SH-SY5Y (cell line): Measurements from ENCODE around the gene CADPS2.

Experiments used
- GATA2 ChIP-seq: IDR thresholded peaks from 2 replicates; pipeline ENCODE4 v1.6.1; 2011; ENCODE audit warnings: mild to moderate bottlenecking, low read depth, low read length
- GATA3 ChIP-seq: IDR thresholded peaks from 2 replicates; pipeline ENCODE4 v1.6.1; 2011; ENCODE audit warnings: low read depth, mild to moderate bottlenecking, low read length, moderate library complexity

The CADPS2 gene

DNA sequence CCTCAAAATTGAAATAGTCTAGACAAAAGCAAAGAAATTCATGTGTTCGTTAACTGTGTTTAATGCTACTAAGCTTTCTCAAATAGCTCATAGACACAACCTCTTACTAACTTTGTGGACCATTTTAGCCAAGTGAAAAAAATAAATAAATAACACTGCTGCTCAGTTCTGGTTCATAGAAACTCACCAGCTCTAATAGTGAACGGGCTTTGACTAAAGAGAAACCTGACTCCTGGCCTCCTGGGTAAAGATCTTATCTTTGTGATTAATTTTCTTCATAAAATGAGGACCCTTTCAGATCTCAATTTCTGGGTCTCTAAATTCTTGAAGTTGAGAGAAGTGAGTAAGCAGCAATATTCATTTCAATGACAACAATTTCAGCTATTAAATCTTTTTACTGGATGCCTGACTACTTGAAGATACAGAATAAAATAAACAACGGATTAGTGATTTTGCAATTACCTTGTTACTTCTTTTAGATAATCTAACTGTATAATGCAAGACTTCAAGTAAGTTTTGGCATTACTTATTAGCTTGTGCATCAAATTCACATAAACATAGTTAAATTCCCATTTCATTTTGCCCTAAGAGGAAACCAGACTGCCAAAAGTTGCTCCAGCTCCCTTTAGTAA lies 3.1 kb downstream of the CADPS2 start:
- TF ChIP-seq GATA3, result no peak
- TF ChIP-seq GATA2, result no peak

DNA sequence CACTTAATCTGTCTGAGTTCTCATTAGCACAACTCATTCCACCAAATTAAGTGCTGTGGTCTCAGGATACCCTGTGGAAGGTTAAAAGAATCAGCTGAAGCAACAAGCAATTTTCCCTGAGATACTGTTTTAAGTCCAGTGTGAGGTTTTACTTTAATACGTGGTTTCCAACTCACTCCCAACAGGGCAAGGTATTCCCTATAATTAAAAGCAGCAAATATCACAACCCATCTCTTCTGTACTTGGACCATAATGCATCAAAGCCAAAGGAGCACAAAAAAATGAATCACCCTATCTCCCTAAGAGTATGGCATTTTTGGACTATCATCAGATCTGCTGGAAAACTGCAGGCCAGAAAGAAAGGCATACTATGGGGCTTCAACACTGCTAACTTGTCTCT lies 4.9 kb downstream of the CADPS2 start:
- TF ChIP-seq GATA2, result no peak
- TF ChIP-seq GATA3, result no peak

DNA sequence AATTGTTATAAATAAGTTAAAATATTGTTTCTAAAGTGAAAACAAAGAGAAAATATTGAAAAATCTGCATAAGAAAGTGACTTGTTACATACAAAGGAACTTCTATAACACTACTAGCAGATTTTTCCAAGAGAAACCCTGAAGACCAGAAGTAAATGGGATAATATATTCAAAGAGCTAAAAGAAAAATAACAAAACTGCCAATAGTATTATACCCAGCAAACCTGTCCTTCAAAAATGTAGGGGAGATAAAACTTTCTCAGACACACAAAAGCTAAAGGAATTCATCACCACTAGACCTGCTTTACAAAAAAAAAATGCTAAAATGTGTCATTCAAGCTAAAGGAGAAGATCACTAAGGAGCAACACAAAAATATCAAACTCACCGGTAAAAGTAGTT lies 17.0 kb downstream of the CADPS2 start:
- TF ChIP-seq GATA2 (no peak), GATA3 (no peak)

DNA sequence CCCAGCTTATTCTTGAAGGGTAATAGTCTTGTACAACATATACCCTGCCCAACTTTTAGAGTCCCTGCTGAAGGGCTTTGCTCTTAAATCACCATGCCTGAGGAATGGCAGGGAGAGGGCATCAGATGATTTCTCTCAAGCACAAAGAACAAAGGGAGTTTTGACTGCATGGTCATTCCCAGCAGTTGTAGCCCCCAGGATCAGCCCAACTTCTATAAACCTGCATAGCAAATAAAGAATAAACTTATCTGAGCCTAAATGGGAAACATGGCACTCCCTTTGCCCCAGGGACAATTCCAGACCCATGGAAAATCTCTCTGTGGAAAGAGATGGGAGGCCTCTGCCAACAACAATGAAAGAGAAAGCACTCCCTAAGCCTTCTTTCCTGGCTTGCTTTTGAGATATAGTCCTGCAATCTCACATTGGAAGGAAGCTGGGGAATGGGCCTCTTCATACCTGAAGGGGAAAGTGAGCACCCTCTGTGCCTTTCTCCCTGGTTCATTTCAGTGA lies 18.7 kb downstream of the CADPS2 start:
- no peak for TF ChIP-seq GATA2
- no peak for TF ChIP-seq GATA3

DNA sequence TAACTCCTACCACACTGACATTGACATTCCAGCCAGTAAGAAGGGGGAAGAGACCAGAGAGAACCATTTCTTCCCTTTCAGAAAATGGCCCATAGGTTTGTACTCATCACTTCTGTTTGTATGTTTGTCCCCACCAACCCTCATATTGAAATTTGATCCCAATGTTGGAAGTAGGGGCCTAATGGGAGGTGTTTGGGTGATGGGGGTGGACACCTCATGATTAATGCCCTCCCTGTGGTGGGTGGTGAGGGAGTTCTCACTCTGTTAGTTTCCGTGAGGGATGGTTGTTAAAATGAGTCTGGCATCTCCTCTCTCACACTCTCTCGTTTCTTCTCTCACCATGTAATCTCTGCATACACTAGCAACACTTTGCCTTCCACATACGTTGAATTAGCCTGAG lies 21.4 kb downstream of the CADPS2 start:
- TF ChIP-seq GATA3 (no peak), GATA2 (no peak)

DNA sequence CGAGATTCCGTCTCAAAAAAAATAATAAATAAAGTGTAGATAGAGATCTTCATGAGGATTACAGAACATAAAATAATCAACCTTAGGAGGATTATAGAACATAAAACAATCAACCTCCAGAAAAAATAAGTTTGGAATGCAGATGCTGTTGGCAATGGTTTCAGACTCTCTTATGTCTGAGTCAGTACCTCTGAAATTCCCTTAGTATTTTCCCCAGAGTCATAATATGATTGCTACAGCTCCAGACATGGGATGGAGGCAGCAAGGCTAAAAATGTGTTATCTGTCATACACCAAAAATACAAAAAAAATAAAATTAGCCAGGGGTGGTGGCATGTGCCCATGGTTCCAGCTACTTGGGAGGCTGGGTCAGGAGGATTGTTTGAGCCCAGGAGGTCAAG lies 22.2 kb downstream of the CADPS2 start:
- TF ChIP-seq GATA3, result no peak
- TF ChIP-seq GATA2, result no peak

DNA sequence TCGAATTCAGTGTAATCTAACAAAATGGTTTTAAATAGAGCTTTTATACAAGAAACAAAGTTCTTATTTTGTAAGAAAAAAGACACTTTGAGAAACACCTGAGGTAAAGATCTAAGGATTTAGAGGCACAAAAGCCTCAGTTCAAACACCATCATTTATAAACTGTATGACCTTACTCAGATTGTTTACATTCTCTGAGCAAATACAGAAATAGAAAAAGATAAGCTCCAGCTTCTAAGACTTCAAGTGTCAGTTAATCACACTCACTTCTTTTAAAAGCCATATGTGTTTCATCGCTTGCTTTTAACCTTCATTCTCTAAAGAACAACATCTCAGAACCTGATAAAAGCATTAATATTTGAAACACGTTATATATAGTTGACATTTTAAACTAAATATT lies 27.9 kb downstream of the CADPS2 start:
- TF ChIP-seq GATA2, result no peak
- TF ChIP-seq GATA3, result no peak

DNA sequence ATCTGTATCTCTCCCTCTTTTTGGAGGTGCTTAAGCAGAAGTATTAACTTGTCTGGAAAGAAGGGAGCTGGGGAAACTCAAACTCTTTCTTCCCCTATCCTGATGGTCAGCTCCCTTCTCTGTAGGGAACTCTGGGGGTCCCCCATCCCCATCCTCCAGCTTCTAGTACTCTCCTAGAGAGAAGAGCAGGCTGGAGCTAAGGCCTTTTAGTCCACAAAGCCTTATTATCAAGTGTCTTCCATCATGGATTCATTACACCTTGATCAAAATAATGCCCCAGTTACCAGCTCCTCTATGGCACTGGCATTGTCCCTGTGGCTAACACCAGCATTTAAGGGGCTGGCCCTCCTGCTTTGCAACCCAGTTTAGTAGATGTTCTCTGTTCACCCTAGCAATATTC lies 35.7 kb downstream of the CADPS2 start:
- TF ChIP-seq GATA3 (no peak), GATA2 (no peak)

DNA sequence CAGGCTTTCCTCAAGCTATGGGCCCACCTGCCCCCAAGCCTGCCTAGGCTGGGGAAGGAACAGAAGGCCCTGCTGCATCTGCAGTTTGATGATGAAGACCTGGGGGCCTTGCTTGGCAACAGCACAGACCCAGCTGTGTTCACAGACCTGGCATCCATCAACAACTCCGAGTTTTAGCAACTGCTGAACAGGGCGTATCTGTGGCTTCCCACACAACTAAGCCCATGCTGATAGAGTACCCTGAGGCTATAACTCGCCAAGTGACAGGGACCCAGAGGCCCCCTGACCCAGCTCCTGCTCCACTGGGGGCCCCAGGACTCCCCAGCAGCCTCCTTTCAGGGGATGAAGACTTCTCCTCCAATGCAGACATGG lies 36.3 kb downstream of the CADPS2 start:
- TF ChIP-seq GATA2, result no peak
- no peak for TF ChIP-seq GATA3

DNA sequence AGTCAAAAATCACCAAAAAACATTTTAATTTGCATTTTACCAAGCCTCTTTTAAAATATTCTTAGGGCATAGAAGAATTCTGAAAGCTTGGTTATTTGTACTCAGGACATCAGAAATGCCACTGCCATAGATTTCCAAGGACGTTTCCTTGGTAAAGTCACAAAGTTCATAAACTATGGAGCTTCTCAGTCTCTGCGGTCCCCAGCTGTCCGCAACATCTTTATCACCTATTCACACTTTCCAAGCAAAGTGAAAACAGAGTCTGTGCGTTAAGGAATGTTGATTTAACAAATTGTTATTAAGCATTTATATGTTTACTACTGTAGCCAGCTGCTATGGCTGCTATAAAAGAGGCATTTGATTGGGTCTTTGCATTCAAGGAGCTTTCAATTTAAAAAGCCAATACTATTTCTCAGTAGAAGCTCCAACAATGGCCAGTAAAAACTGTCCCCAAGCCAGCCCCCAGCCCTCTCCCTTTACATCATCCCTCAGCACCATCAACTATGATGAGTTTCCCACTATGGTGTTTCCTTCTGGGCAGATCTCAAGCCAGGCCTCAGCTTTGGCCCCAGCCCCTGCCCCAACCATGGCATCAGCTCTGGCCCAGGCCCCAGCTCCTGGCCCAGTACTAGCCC lies 36.8 kb downstream of the CADPS2 start:
- TF ChIP-seq GATA2 (no peak), GATA3 (no peak)

DNA sequence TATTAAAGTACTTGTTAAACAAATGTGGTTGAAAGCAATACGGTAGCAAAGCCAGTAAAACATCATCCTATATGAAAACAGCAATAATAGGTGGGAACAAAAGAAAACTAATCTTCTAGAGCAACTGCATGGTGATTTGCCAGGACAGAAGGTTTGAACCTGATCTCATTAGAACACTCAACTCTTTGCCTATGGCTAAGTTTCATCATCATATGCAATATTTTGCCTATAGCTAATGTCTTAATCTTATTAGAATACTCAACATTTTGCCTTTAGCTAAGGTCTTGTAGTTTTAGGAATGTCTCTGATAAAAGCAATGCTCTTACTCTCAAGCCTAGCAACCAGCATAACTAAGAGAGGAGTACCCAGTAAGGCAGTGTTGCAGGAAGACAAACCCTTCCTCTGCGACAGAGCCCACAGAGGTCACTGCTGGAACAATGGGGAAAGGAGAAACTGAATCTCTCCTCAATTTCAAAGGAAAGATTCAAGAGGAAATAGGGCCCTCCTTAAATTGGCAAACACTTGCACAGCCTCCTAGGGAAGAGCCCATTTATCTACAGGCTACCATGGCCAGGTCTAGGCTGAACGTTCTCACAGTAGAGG lies 38.3 kb downstream of the CADPS2 start:
- no peak for TF ChIP-seq GATA2
- TF ChIP-seq GATA3, result no peak

DNA sequence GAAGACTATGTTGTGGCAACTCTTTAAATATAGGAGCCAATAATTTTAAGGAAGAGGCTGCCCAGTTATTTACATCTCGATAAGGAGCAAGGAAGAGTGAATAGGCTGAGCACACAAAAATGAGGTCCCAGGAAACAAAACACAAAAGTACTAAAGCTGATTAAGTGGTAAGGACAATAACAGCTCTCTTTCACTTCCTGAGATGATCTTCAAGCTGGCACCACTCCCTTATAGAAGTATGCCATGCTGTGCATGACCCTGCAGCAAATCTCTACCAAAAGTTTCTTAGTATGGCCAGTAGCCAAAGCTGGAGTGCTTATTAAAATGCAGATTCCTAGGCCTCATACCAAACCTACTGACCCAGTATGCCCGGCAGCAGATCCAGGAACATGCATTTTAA lies 39.7 kb downstream of the CADPS2 start:
- TF ChIP-seq GATA2 (no peak), GATA3 (no peak)

DNA sequence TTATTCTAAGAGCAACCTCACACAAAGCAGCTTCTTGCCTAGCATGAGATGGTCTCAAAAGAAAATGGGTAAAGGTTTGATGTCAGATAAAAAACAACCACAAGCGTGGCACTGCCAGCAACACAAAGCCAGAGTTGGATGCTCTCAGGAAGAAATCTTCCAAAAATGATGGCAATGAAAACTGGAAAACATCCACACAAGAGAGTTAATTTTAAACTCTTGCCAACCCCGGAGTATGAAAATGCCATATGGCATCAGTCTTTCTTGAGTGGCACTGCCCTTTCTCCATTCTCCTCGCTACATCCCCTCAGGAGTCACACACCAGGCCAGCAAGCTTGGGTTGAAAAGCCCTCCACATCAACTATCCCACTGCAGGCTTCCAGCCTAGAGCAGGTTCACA lies 41.0 kb downstream of the CADPS2 start:
- TF ChIP-seq GATA2 (no peak), GATA3 (no peak)

DNA sequence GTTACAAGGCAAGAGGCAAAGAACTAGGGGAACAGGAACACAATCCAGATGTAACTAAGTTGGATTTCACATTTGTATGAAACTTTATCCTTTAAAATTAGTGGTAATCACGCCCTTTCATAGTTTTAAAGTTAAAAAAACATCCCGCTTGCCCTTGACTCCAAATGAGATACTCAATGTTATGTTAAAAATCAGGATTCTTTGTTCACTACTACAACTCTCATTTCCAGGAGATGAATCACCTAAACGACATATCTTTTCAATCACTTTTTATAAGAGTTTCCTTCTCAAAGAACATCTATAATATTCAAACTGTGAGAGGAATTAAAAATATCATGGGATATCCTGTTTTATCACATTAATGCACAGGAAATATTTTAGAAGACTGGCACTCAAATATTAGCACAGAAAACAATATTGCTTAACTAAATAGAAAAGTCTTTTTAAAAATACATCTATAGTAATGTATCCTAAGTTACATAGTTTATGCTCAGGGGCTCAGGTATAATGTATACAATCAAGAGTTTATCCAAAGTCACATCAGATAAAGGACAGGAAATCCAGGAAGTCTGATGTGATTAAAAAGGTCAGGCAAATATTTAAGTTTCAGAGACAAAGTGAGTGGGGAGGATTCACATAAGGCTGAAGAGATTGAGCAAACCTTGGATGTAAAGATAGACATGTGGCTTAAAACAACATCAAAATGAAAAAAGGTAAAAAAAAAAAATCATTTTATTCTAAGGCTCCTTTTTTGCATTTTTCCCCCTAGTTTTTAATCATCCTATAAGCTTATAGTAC lies 41.9 kb downstream of the CADPS2 start:
- TF ChIP-seq GATA2 (no peak), GATA3 (no peak)
